Hindlimb muscle (tissue), 1 donor: Measurements from ENCODE around the gene GPR153. TPM values are rescaled to one million over a fixed set of nuclear protein-coding genes. Genes with fewer than 3 reads are reported as not detected.

Source experiments
- DNase-seq: peaks from one replicate; pipeline ENCODE4 v3.0.0-alpha.2; 2013
- polyA plus RNA-seq: library from polyadenylated mRNA; unstranded; fragments of 120-200 nt; gene quantifications from one replicate; pipeline ENCODE4 v1.2.1, GENCODE V29; 2013; ENCODE audit not compliant: insufficient read length

GPR153 gene
- polyA plus RNA-seq, 1 donor: 23.4 TPM

- DNase-seq: no peak
Measured at GRCh38 chr1:6247651-6248050, 13.2 kb downstream of the GPR153 start.

GRCh38 chr1:6246497-6247467 is 14.1 kb downstream of the GPR153 start:
- DNase-seq: peak; percentile 84

- no peak for DNase-seq
Measured at GRCh38 chr1:6245869-6246496, 14.9 kb downstream of the GPR153 start.

GRCh38 chr1:6245086-6245868 is 15.6 kb downstream of the GPR153 start:
- DNase-seq: peak; percentile 88

- DNase-seq: no peak
Measured at GRCh38 chr1:6244401-6245049, 16.4 kb downstream of the GPR153 start.

- no peak for DNase-seq
Measured at GRCh38 chr1:6243993-6244392, 16.9 kb downstream of the GPR153 start, which contains the start of gene HES3. TSS of gene HES3 (plus strand) at chr1:6244179. CDS start at chr1:6244366, 187 bp downstream.

- no peak for DNase-seq
Measured at GRCh38 chr1:6243053-6243834, 17.7 kb downstream of the GPR153 start.

- DNase-seq: no peak
Measured at GRCh38 chr1:6241887-6242740, 18.8 kb downstream of the GPR153 start.

GRCh38 chr1:6241107-6241886 is 19.6 kb downstream of the GPR153 start:
- no peak for DNase-seq

GRCh38 chr1:6239950-6240768 is 20.7 kb downstream of the GPR153 start:
- DNase-seq: no peak

- DNase-seq: no peak
Measured at GRCh38 chr1:6239213-6239752, 21.6 kb downstream of the GPR153 start.

GRCh38 chr1:6237093-6237492 is 23.8 kb downstream of the GPR153 start:
- no peak for DNase-seq

- no peak for DNase-seq
Measured at GRCh38 chr1:6235296-6235677, 25.6 kb downstream of the GPR153 start.

GRCh38 chr1:6234502-6235295 is 26.2 kb downstream of the GPR153 start:
- no peak for DNase-seq

GRCh38 chr1:6233376-6233775 is 27.5 kb downstream of the GPR153 start:
- no peak for DNase-seq

GRCh38 chr1:6225651-6226050 is 35.2 kb downstream of the GPR153 start:
- DNase-seq: no peak

GRCh38 chr1:6224718-6225117 is 36.2 kb downstream of the GPR153 start:
- DNase-seq: no peak

- no peak for DNase-seq
Measured at GRCh38 chr1:6223617-6224016, 37.3 kb downstream of the GPR153 start.
